Measurements from ENCODE around the gene NEXN.

NEXN gene

DNA sequence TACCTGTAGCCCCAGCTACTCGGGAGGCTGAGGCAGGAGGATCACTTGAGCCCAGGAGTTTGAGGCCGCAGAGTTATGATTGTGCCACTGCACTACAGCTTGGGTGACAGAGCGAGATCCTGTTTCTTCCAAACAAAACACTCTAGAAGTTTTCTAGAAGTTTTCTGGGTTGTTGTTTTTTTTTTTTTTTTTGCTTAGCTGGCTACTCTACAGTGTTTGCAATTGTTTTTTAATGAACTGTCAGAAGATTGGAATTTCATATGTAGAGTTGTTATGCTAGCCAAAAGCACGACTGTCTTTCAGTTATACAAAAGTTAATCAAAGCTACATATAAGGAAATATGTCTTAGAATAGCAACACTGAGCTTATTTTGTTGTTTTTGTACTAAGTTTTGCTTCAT lies 30.9 kb upstream of the NEXN start:
- no peak for DNase-seq (ENCODE audit: low read depth)
- TF ChIP-seq MAX (IDR thresholded peaks at IDR 0.05; ENCODE audit: low read depth, low read length), result no peak
- no peak for TF ChIP-seq CTCF (IDR thresholded peaks at IDR 0.05; ENCODE audit: low read depth, low read length)
- no peak for TF ChIP-seq POLR2A (IDR thresholded peaks at IDR 0.05; ENCODE audit: extremely low read depth, insufficient read length)
- TF ChIP-seq MYC (IDR thresholded peaks at IDR 0.05; ENCODE audit: low read depth, low read length), result no peak
- no peak overlapping the region for H3K4me3 ChIP-seq (ENCODE audit: low read depth, low read length)

GRCh38 chr1:77858725-77859124 lies 29.7 kb upstream of the NEXN start:
- H3K4me3 ChIP-seq (ENCODE audit: low read depth, low read length), result no peak overlapping the region
- DNase-seq (ENCODE audit: low read depth), result no peak
- TF ChIP-seq POLR2A (IDR thresholded peaks at IDR 0.05; ENCODE audit: extremely low read depth, insufficient read length), result no peak

DNA sequence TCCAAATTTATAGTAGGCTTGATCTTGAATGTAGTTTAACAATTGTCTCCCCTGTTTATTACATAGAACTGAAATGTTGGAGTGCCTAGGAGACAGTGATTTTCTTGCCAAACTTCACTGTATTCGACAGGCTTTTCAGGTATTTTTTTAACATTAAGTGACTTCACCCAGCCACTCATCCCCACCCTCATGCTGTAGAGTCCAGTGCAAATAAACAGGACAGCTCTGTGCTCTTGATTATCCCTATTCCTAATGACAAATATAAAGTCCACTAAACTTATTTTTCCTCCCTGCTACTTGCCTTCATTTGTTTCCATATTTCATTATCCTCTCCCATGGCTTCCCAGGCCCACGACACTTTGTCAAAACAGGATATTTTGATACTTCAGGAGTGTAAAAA lies 29.2 kb upstream of the NEXN start:
- no peak for TF ChIP-seq CTCF (IDR thresholded peaks at IDR 0.05; ENCODE audit: low read depth, low read length)
- no peak for TF ChIP-seq POLR2A (IDR thresholded peaks at IDR 0.05; ENCODE audit: extremely low read depth, insufficient read length)
- no peak for TF ChIP-seq MAX (IDR thresholded peaks at IDR 0.05; ENCODE audit: low read depth, low read length)
- no peak for TF ChIP-seq MYC (IDR thresholded peaks at IDR 0.05; ENCODE audit: low read depth, low read length)
- H3K4me3 ChIP-seq (ENCODE audit: low read depth, low read length), result no peak overlapping the region
- no peak for DNase-seq (ENCODE audit: low read depth)

DNA sequence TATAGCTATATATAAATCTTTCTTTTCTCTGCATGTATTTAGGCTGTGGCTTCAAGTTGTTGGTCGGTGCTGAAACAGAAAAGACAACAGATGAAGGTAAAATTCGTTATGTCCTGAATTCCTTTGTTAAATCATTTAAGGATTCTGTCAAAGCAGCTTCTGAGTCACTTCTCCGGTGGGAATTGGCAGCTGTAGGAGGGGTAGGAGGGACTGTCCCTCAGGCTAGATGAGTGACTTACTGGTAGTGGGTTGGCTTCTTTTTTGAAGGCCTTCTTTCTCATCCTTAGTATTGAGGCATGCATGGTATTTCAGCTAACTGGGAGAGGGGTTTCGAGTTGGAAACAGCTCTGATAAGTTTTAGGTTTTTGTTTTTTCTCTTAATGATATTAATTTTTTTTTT lies 22.1 kb upstream of the NEXN start:
- no peak for DNase-seq (ENCODE audit: low read depth)
- TF ChIP-seq MYC (IDR thresholded peaks at IDR 0.05; ENCODE audit: low read depth, low read length), result no peak
- no peak overlapping the region for H3K4me3 ChIP-seq (ENCODE audit: low read depth, low read length)

DNA sequence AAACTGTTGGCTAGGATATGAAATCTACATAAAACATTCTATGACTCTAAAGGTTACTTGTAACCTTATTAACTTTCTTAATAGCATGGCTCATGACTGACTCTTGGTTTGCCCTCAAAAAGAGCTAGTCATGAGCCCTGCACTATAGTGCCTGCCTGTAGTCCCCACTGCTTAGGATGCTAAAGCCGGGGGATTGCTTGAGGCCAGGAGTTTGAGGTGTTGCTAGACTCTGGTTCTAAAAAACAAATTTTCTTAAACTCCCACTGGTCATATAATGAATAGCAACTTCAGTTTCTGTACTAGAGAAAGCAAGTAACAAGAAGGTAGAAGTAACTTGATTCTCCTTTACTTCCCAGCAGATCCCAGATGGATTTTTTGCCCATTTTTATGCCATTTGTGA lies 15.8 kb upstream of the NEXN start:
- TF ChIP-seq MAX (IDR thresholded peaks at IDR 0.05; ENCODE audit: low read depth, low read length) (no peak), MYC (IDR thresholded peaks at IDR 0.05; ENCODE audit: low read depth, low read length) (no peak), CTCF (IDR thresholded peaks at IDR 0.05; ENCODE audit: low read depth, low read length) (no peak), POLR2A (IDR thresholded peaks at IDR 0.05; ENCODE audit: extremely low read depth, insufficient read length) (no peak)
- no peak overlapping the region for H3K4me3 ChIP-seq (ENCODE audit: low read depth, low read length)
- no peak for DNase-seq (ENCODE audit: low read depth)

- no peak overlapping the region for H3K4me3 ChIP-seq (ENCODE audit: low read depth, low read length)
- TF ChIP-seq POLR2A (IDR thresholded peaks at IDR 0.05; ENCODE audit: extremely low read depth, insufficient read length) (no peak), MYC (IDR thresholded peaks at IDR 0.05; ENCODE audit: low read depth, low read length) (no peak), MAX (IDR thresholded peaks at IDR 0.05; ENCODE audit: low read depth, low read length) (no peak), CTCF (IDR thresholded peaks at IDR 0.05; ENCODE audit: low read depth, low read length) (no peak)
- no peak for DNase-seq (ENCODE audit: low read depth)
Observed at GRCh38 chr1:77873461-77873860, 15.0 kb upstream of the NEXN start.

GRCh38 chr1:77874804-77875445 lies 13.5 kb upstream of the NEXN start:
- DNase-seq (ENCODE audit: low read depth), result no peak
- no peak overlapping the region for H3K4me3 ChIP-seq (ENCODE audit: low read depth, low read length)
- no peak for TF ChIP-seq MAX (IDR thresholded peaks at IDR 0.05; ENCODE audit: low read depth, low read length)
- TF ChIP-seq CTCF (IDR thresholded peaks at IDR 0.05; ENCODE audit: low read depth, low read length), result no peak
- no peak for TF ChIP-seq MYC (IDR thresholded peaks at IDR 0.05; ENCODE audit: low read depth, low read length)
- TF ChIP-seq POLR2A (IDR thresholded peaks at IDR 0.05; ENCODE audit: extremely low read depth, insufficient read length), result no peak
